ENCODE measurements around the gene ZFHX3.

The ZFHX3 gene

GRCh38 chr16:73037845-73038570 is 9.9 kb downstream of the ZFHX3 start:
- no peak for ATAC-seq

GRCh38 chr16:73037331-73037745 is 10.6 kb downstream of the ZFHX3 start:
- no peak for ATAC-seq

DNA sequence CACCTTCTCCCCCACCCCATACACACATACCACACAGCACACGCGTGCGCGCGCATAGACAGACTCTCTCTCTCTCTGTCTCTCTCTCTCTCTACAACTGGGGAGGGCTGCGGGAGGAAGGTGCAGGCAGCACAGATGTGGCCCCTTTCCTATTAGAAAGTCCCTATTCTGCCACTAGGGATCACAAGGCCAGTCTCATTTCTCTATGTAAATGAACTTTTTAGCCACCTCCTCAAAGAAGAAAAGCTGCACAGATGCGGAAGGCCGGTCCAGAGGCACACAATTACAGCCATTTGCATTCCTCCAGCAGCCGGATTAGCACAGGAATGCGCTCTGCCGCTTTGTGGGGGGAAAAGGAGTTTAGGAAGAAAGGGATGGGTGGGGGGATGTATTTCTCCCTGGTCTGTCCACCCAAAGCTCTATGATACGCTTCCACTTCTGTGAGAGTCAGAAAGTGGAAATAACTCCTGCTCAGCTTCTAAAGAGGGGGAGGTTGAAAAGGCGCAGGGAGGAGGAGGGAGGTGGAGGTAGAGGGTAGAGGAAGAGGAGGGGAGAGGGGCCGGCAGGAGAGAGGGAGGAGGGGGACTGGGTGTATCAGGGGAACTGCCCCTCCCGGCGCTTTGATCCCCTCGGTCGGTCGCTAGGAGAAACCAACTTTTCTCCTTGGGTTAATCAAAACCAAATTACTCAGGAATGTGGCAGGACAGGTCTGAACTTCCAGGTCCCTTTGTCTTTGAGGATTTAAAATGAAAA is 11.7 kb downstream of the ZFHX3 start:
- no peak for ATAC-seq

GRCh38 chr16:73034374-73034773 is 13.6 kb downstream of the ZFHX3 start:
- ATAC-seq: no peak

- no peak for ATAC-seq
These were observed 14.5 kb downstream of the ZFHX3 start for GRCh38 chr16:73033271-73033998.

- no peak for ATAC-seq
These were observed 15.2 kb downstream of the ZFHX3 start for GRCh38 chr16:73032541-73033270.

DNA sequence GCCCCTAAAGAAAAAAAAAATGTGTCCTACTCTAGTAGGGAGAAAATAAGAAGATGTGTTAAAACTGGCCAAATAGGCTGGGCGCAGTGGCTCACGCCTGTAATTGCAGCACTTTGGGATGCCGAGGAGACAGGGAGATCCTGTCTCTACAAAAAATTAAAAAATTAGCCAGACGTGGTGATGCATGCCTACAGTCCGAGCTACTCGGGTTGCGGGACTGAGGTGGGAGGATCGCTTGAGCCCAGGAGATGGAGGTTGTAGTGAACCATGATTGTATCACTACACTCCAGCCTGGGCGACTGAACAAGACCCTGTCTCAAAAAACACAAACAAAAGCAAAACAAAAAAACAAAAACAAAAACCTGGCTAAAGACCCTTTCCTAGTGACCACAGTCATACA is 15.9 kb downstream of the ZFHX3 start:
- no peak for ATAC-seq

DNA sequence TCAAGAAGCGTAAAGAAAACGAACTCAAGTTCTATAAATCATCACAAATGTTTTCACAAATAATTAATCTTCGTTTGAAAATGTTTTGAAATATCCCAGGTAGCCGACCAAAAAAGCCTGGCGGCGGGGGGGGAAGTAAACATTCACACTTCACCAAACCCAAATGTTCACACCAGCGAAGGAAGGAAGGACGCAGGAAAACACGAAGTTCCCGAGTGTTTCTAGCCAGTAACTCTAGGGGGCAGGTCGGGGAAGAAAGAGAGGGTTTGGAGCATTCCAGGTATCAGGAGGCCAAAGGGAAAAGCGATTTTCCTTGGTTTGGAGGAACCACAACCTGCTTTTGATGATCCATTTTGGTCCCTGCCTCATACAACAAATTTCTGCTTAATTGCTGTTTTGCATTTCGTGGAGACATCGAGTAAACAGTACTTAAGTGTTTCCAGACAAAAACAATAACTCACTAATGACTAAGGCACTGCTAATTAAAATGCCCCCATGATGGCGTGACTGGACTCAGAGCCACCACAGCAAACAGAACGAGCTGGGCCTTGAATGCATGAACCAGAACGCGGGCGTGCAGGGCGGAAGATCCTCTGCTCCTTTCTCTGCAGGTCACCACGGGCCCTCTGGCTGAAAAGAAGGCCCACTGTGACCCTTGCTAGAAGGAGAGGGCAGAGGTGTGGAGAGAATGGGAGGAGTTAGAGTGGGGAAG is 16.6 kb downstream of the ZFHX3 start:
- ATAC-seq: no peak

- no peak for ATAC-seq
These were observed 19.1 kb downstream of the ZFHX3 start for GRCh38 chr16:73028721-73029361.

DNA sequence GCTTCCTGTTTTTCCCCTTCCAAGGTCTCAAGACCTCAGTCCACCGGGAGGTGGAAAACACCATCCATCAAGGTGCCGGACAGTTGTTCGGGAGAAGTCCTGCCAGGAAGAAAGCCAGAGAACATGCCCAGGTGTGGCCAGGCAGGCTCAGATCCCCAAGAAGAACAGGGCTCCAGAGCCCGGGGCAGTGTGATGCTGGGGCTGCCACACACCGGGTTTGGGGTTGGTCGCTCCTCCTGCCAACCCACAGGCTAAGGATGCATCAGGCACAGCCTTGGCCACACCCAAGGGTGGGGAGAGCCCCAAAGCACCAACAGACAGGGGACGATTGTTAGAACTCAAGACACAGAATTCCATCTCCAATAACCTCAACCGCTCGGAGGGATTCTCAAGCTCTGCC is 19.7 kb downstream of the ZFHX3 start:
- no peak for ATAC-seq

DNA sequence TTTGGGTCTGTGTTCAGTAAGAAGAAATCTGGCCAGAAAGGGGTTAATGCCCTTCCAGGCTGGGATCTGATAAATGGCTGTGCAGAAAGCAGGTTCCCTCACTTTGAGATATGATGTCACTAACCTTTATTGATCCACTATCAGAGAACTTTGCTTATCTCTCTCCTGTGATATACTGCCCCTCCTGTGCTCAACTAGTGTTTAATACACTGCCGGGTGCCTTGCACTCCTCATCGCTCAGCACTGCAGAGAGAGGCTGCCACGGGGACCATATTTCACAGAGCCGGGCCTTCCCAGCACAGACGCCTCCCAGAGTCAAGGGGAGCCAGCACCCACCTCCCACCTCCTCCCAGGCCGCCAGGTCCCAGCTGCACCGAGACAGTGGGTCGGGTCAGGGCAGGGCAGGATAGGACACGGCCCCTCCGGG is 20.2 kb downstream of the ZFHX3 start:
- no peak for ATAC-seq

- no peak for ATAC-seq
These were observed 20.9 kb downstream of the ZFHX3 start for GRCh38 chr16:73026754-73027684.

- ATAC-seq: no peak
These were observed 22.1 kb downstream of the ZFHX3 start for GRCh38 chr16:73025856-73026210.

DNA sequence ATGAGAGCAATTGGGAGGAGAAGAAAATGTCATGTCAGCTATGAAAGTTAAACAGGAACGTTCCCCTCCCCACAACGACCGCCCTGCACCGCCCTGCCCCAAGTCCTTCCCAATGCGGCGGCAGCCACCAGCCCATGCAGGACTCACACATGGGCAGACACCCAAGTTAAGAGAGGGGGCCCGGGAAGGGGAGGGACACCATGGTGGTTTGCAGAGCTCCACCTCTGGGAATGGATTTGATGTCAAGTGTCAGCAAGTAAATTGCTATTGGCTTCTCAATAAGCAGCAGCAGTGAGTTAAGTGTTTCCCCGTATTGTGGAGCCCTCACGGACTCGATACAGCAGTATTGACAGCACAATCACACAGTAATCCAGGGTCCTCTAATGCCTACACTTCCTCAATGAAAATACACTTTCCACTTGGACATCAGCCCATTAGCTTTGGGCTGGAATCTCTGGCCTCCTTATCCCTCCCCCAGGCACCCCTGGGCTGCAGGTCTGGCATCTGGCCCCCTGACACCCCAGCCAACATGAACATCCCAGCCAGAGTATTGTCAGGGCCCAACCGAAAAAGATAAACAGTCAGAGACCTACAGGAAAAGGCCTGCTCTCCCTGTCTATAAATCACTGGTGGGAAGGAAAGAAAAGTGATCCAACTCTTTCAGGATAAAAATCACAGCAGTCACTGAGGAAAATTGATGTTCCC is 22.6 kb downstream of the ZFHX3 start:
- ATAC-seq: no peak

- no peak for ATAC-seq
These were observed 23.3 kb downstream of the ZFHX3 start for GRCh38 chr16:73024571-73025105.

- no peak for ATAC-seq
These were observed 24.0 kb downstream of the ZFHX3 start for GRCh38 chr16:73023752-73024570.

GRCh38 chr16:73023320-73023719 is 24.6 kb downstream of the ZFHX3 start:
- ATAC-seq: no peak

- no peak for ATAC-seq
These were observed 25.4 kb downstream of the ZFHX3 start for GRCh38 chr16:73022534-73022933.

All from activated CD4-positive, CD25-positive, alpha-beta regulatory T cell treated with anti-CD3 and anti-CD28 coated beads, Interleukin-2, amount 50 U/mL, for 24 hours (primary cell).